RWPE1 (cell line): ENCODE measurements around the gene CNIH2.

Source experiments
- CTCF ChIA-PET: fragments of 350-600 bp; sonication (Branson Sonifier 250); formaldehyde crosslinking; extraction: SDS; loops from one replicate; lab custom pipeline; 2021; lab: Yijun Ruan, JAX
- POLR2A ChIA-PET: fragments of 400-600 bp; formaldehyde crosslinking; extraction: SDS; loops from one replicate; lab custom pipeline; 2020; ENCODE audit warnings: antibody characterized with exemption; ENCODE audit not compliant: low non-redundant PET; lab: Yijun Ruan, JAX
- DNase-seq: peaks from one replicate; pipeline ENCODE4 v3.0.0; 2012; ENCODE audit warnings: low spot score
- H3K27ac ChIP-seq: fragments of 450-650 bp; 2 replicates; pipeline ENCODE4 v1.5.1; 2017
- TF ChIP-seq, protein P1 (sequence below): fragments of 450-650 bp; conservative IDR thresholded peaks from 2 replicates; pipeline ENCODE4 v1.5.1; 2017; ENCODE audit warnings: low read depth, mild to moderate bottlenecking

Gene CNIH2

DNA sequence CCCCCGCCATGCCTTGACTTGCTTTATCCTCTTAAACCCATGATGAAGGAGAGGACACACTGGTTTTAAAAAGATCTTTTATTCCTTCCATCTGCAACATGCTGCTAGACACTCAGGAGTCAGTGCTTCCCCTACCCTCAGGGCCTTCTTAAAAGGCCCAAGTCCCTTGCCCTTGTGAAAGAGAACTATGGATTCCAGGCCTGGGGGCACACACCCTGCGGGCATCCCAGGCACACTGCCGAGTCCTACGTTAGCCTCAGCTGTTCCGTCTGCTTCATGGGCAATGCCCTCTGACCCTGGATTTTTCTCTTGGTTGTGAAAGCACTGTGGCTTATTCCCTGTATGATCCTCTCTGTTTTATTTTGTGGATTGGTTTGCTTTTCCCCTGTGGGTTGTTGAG is 44.7 kb upstream of the CNIH2 start:
- H3K27ac ChIP-seq, result no peak overlapping the region
- no peak for DNase-seq
- POLR2A ChIA-PET, result no interaction called here
- TF ChIP-seq, protein P1, sequence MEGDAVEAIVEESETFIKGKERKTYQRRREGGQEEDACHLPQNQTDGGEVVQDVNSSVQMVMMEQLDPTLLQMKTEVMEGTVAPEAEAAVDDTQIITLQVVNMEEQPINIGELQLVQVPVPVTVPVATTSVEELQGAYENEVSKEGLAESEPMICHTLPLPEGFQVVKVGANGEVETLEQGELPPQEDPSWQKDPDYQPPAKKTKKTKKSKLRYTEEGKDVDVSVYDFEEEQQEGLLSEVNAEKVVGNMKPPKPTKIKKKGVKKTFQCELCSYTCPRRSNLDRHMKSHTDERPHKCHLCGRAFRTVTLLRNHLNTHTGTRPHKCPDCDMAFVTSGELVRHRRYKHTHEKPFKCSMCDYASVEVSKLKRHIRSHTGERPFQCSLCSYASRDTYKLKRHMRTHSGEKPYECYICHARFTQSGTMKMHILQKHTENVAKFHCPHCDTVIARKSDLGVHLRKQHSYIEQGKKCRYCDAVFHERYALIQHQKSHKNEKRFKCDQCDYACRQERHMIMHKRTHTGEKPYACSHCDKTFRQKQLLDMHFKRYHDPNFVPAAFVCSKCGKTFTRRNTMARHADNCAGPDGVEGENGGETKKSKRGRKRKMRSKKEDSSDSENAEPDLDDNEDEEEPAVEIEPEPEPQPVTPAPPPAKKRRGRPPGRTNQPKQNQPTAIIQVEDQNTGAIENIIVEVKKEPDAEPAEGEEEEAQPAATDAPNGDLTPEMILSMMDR, result no peak
- CTCF ChIA-PET, result interaction anchor here (0.7 kb wide), 1 partner anchor 154 kb away, joined by 4 read pairs; no protein-coding TSS in a partner anchor

DNA sequence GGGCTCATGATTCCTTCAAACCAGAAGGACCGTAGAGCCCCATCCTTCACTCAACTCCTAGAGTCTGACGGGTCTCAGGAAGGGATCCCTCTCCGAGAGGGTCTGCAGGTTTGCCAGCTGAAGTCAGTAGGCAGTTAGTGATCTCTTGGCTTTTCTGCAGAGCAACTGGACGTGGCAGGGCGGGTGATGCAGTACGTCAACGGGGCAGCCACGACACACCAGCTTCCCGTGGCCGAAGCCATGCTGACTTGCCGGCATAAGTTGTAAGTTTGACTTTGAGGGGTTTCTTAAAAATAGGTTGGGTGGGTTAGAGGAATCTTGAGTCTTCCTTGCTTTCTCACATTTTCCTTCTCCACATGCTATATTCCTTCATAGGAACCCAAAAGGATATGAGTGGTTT is 42.8 kb upstream of the CNIH2 start:
- no peak overlapping the region for H3K27ac ChIP-seq
- CTCF ChIA-PET, result interaction anchor here (0.7 kb wide), 1 partner anchor 18 kb away, joined by 5 read pairs; no protein-coding TSS in a partner anchor
- TF ChIP-seq, protein P1, result no peak
- POLR2A ChIA-PET, result no interaction called here
- DNase-seq, result no peak

DNA sequence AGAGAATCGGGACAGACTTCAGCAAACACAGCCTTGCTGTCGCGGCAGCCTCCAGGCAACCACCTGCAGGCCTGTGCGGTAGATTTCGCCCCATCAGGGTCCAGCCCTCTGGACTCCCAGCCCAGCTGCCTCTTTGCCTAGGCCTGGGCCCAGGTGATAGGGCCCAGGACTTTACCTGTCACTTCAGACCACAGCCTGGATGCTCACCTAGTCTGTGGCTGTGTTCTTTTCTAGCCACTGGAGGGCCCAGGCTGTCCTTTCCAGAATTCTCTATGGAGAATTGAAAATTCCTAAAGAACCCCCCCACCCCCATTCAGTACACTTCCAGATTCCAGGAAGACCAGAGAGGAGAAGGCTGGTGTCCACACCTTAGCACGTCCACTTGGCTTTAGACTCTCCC is 40.1 kb upstream of the CNIH2 start:
- CTCF ChIA-PET, result interaction anchor here (0.6 kb wide), 1 partner anchor 12 kb away, joined by 3 read pairs; no protein-coding TSS in a partner anchor
- DNase-seq, result no peak
- POLR2A ChIA-PET, result no interaction called here
- H3K27ac ChIP-seq, result peak overlapping the region; percentile 6; the same call in 1 of the 2 replicates
- TF ChIP-seq, protein P1, result no peak

DNA sequence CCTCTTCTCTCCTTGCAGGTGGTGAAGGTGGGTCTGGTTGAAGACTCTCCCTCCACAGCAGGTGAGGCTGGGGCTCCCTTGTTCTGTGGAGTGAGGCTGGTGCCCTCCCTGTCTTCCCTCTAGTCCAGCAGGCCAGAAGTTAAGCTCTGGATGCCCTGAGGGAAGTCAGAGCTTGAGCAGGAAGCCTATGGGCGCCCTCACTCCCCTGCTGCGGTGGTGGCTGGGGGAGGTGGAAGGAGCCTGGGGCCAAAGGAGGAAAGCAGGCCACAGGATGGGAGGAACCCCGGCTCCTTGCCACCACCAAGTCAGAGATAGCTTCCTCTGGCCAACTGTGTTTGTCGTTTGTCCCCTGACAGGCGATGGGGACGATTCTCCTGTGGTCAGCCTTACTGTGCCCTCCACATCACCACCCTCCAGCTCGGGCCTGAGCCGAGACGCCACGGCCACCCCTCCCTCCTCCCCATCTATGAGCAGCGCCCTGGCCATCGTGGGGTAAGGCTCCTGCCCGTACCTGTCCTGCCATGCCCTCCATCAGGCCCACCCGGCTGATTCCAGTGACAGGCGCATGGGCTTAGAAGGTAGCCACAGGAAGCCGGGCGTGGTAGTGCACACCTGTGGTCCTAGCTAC is 39.1 kb upstream of the CNIH2 start:
- TF ChIP-seq, protein P1, result no peak
- no peak for DNase-seq
- H3K27ac ChIP-seq, result 0 out of 2 replicates have a peak overlapping the region, but pooled peaks have one; percentile 0
- ChIA-PET POLR2A (no interaction called here), CTCF (no interaction called here)

DNA sequence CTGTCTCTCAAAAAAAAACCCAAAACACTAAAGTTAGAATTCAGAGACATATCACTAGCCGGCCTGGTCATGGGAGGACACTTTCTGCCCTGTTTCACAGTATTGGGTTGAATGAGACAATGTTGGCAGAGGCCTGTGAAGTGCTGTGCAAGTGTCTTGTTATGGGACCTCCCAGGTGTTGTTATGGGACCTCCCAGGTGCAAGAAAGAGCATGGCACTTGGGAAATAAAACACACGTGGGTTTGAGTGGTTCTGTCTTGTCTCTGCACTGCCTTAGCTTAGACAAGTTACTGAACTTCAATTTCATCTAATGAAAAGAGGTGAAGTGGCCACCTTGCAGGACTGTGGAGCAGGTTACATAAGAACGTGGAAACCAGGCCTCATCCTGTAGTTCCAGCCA is 38.5 kb upstream of the CNIH2 start:
- POLR2A ChIA-PET, result no interaction called here
- TF ChIP-seq, protein P1, result no peak
- 0 out of 2 replicates have a peak overlapping the region, but pooled peaks have one; percentile 13 for H3K27ac ChIP-seq
- no peak for DNase-seq
- CTCF ChIA-PET, result no interaction called here

DNA sequence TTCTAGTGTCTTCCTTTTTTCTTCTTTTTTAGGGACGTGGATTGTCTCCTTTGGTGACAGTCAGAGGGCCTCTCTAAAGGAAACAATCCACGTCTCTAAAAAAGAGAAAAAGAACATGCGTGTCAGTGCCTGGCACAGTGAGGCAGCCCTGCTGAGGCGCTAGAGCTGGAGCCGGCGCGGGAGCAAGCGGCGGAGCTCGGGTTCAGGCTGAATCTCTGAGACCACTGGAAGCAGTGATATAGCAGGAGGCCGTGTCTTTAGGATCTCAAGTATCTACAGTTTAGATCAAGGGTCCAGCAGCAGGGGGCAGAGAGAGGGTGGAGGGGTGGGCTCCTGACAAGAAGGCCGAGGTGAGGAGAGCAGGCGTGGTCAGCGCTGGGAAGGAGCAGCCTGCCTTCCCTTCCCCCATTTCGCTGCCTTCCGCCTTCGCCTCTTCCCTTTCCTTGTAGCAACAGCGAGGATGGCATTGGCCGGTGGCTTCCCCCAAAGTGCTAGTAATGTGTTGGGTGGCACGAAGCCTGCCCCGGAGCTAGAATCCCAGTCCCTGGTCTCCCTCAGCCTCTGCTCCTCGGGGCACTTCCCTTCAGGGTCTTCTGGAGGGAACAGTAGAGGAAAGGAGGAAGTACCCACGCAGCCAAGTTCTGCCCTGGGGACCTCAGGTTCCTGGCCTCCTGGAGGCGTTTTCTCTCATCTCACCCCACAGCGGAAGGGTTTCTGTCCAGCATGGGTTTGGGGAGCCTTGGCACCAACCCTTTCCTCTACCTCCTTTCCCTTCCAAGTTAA is 37.8 kb upstream of the CNIH2 start:
- TF ChIP-seq, protein P1, result no peak
- CTCF ChIA-PET, result no interaction called here
- DNase-seq, result no peak
- POLR2A ChIA-PET, result no interaction called here
- 0 out of 2 replicates have a peak overlapping the region, but pooled peaks have one; percentile 13 for H3K27ac ChIP-seq
